CD14-positive monocyte (primary cell): Measurements from ENCODE around the gene SEC16A. TPM values are rescaled to one million over a fixed set of nuclear protein-coding genes. Genes with fewer than 3 reads are reported as not detected.

Experiments used
- DNase-seq, 3 donors: peaks; one replicate each; pipeline ENCODE4 v3.0.0-alpha.2; 2011 to 2022
- H2AFZ ChIP-seq: 2 replicates; pipeline ENCODE4 v1.6.0; 2012; ENCODE audit warnings: mild to moderate bottlenecking, low read depth, low read length, inconsistent platforms; ENCODE audit not compliant: insufficient read depth, poor library complexity, severe bottlenecking
- H3K27ac ChIP-seq, 2 donors: 1 replicate in 1 of 2; 2 replicates in 1 of 2; pipeline ENCODE4 v1.5.1; 2012 to 2013; ENCODE audit warnings: low read length in 2 of 2, control low read depth in 1 of 2, inconsistent platforms in 1 of 2, low read depth in 1 of 2, mild to moderate bottlenecking in 1 of 2
- H3K27me3 ChIP-seq, 2 donors: one replicate each; pipeline versions ENCODE4 v1.6.0 to v1.6.1; 2011 to 2013; ENCODE audit warnings: low read length in 2 of 2; ENCODE audit not compliant: control insufficient read depth in 2 of 2, insufficient read depth in 2 of 2
- H3K36me3 ChIP-seq, 2 donors: replicated peaks in 1 of 2; 1 replicate in 1 of 2; 2 replicates in 1 of 2; pipeline versions ENCODE4 v1.5.1 to v1.6.1; 2012 to 2013; ENCODE audit warnings: low read length in 2 of 2, control low read depth in 1 of 2, inconsistent platforms in 1 of 2, mild to moderate bottlenecking in 1 of 2; ENCODE audit not compliant: insufficient read depth in 2 of 2, control insufficient read depth in 1 of 2
- H3K4me1 ChIP-seq, 2 donors: 1 replicate in 1 of 2; 2 replicates in 1 of 2; pipeline versions ENCODE4 v1.5.1 to v1.6.1; 2012 to 2013; ENCODE audit warnings: low read length in 2 of 2, control low read depth in 1 of 2, inconsistent platforms in 1 of 2, mild to moderate bottlenecking in 1 of 2, moderate library complexity in 1 of 2; ENCODE audit not compliant: insufficient read depth in 2 of 2, control insufficient read depth in 1 of 2
- H3K4me2 ChIP-seq: replicated peaks from 2 replicates; pipeline ENCODE3; 2012; ENCODE audit warnings: low read length, moderate library complexity, mild to moderate bottlenecking; ENCODE audit not compliant: poor library complexity, severe bottlenecking; ENCODE audit errors: extremely low read depth
- H3K4me3 ChIP-seq, 3 experiments: fragments of 200-600 bp in 1 of 3; sonication (generic) in 1 of 3; replicated peaks in 1 of 3; 1 replicate in 2 of 3; 2 replicates in 1 of 3; pipeline ENCODE4 v1.5.1; 2011 to 2013; ENCODE audit warnings: low read length in 3 of 3, mild to moderate bottlenecking in 3 of 3, control low read depth in 2 of 3, low read depth in 2 of 3, inconsistent platforms in 1 of 3, moderate library complexity in 1 of 3
- H3K79me2 ChIP-seq: 2 replicates; pipeline ENCODE4 v1.6.0; 2012; ENCODE audit warnings: mild to moderate bottlenecking, control low read depth, inconsistent platforms, low read length, moderate library complexity; ENCODE audit not compliant: insufficient read depth
- H3K9ac ChIP-seq: 2 replicates; pipeline ENCODE4 v1.6.0; 2017; ENCODE audit warnings: low read length, mild to moderate bottlenecking; ENCODE audit not compliant: insufficient read depth, poor library complexity, severe bottlenecking
- H3K9me3 ChIP-seq, 2 donors: replicated peaks in 1 of 2; 1 replicate in 1 of 2; 2 replicates in 1 of 2; pipeline versions ENCODE4 v1.5.1 to v1.6.1; 2012 to 2013; ENCODE audit warnings: low read length in 2 of 2, control low read depth in 1 of 2; ENCODE audit not compliant: control insufficient read depth in 1 of 2, insufficient read depth in 1 of 2
- H4K20me1 ChIP-seq: 2 replicates; pipeline ENCODE4 v1.6.0; 2012; ENCODE audit warnings: mild to moderate bottlenecking, low read length, control low read depth, moderate library complexity; ENCODE audit not compliant: insufficient read depth
- H3K27ac Mint-ChIP-seq, 7 donors: one replicate each; pipeline ENCODE4 v1.8.0; 2020; ENCODE audit warnings: mild to moderate bottlenecking in 7 of 7, mixed read lengths in 7 of 7, moderate library complexity in 6 of 7, inconsistent platforms in 2 of 7
- H3K27me3 Mint-ChIP-seq, 3 donors: one replicate each; pipeline ENCODE4 v1.8.0; 2021 to 2022; ENCODE audit warnings: low read depth in 3 of 3, mild to moderate bottlenecking in 3 of 3, mixed read lengths in 3 of 3, moderate library complexity in 3 of 3, inconsistent platforms in 1 of 3
- H3K36me3 Mint-ChIP-seq, 2 donors: one replicate each; pipeline ENCODE4 v1.8.0; 2020; ENCODE audit warnings: mixed read lengths in 2 of 2, inconsistent platforms in 1 of 2, mild to moderate bottlenecking in 1 of 2
- H3K4me1 Mint-ChIP-seq: one replicate; pipeline ENCODE4 v1.8.0; 2020; ENCODE audit warnings: mild to moderate bottlenecking, mixed read lengths
- H3K4me3 Mint-ChIP-seq, 2 donors: one replicate each; pipeline ENCODE4 v1.8.0; 2020; ENCODE audit warnings: mild to moderate bottlenecking in 2 of 2, mixed read lengths in 2 of 2, moderate library complexity in 1 of 2
- H3K9me3 Mint-ChIP-seq, 7 donors: one replicate each; pipeline ENCODE4 v1.8.0; 2020 to 2022; ENCODE audit warnings: mixed read lengths in 7 of 7, mild to moderate bottlenecking in 6 of 7, moderate library complexity in 6 of 7, inconsistent platforms in 2 of 7
- CTCF ChIP-seq: fragments of 200-600 bp; IDR thresholded peaks from one replicate; pipeline ENCODE4 v1.8.0; 2022; ENCODE audit warnings: antibody characterized with exemption, mild to moderate bottlenecking
- WGBS: methylation state at CpG from one replicate; pipeline ENCODE4 v1.1.5; 2013; ENCODE audit warnings: missing lambda C conversion rate; ENCODE audit not compliant: insufficient coverage; 5-methylcytosine and 5-hydroxymethylcytosine counted together
- intact Hi-C, 2 donors: fragments of 100-400 bp; cut with micrococcal nuclease; formaldehyde crosslinking; loops; one replicate each; pipeline versions ENCODE4 v1.15.0 to v1.15.1; 2023
- polyA plus RNA-seq, 3 donors: library from polyadenylated mRNA; depleted of rRNA in 1 of 3; unstranded in 2 of 3; stranded (reverse) in 1 of 3; fragments of 300-500 nt in 2 of 3; fragments of >200 nt in 1 of 3; fragmentation: Illumina TruSeq in 2 of 3; gene quantifications; 1 replicate in 2 of 3; 2 replicates in 1 of 3; pipeline ENCODE4 v1.2.3, GENCODE V29; 2012 to 2021

SEC16A gene
- polyA plus RNA-seq, 3 donors = 11.1 to 36.8 (median 19.1) TPM

GRCh38 chr9:136401173-136401922 is 81.5 kb downstream of the SEC16A start:
- H3K79me2 ChIP-seq = peaks cover 15% of the 10 kb centered on the region
- no peak for DNase-seq
- H4K20me1 ChIP-seq = peaks cover 14% of the 10 kb centered on the region
- WGBS = 91% methylated on average over 16 of the region's 18 CpGs
- H3K36me3 ChIP-seq = peaks cover 39 to 48% of the 10 kb centered on the region in 2 donors
- peaks cover 19% of the 10 kb centered on the region for H3K4me1 Mint-ChIP-seq
- peaks cover 0 to 4% (median 4%) of the 10 kb centered on the region in 3 donors for H3K27me3 Mint-ChIP-seq
- no peaks in the 10 kb centered on the region for H3K27me3 ChIP-seq
- no peak overlapping the region for H3K4me2 ChIP-seq
- H3K4me3 Mint-ChIP-seq = no peak overlapping the region
- H3K27ac ChIP-seq = no peak overlapping the region
- H3K9me3 Mint-ChIP-seq = peaks cover 0 to 2% (median 0%) of the 10 kb centered on the region in 7 donors
- peaks cover 17 to 23% of the 10 kb centered on the region in 2 donors for H3K4me1 ChIP-seq
- H3K9ac ChIP-seq = no peak overlapping the region
- intact Hi-C loops = loop anchor here (2.0 to 5.0 kb wide), 3 partner anchors 29 to 63 kb away; partner anchors contain the start of genes CARD9 (in 1 of the 2) and DNLZ (in 1 of the 2)
- no peak for TF ChIP-seq CTCF
- H3K4me3 ChIP-seq = no peak overlapping the region
- H3K9me3 ChIP-seq = no peaks in the 10 kb centered on the region
- peak overlapping the region in 2 of 7 donors; percentile 5 to 78 for H3K27ac Mint-ChIP-seq
- no peak overlapping the region for H2AFZ ChIP-seq
- peaks cover 40 to 59% of the 10 kb centered on the region in 2 donors for H3K36me3 Mint-ChIP-seq

GRCh38 chr9:136400038-136400834 is 82.6 kb downstream of the SEC16A start, which contains the start of gene SNAPC4:
Gene SNAPC4, minus strand, starts transcription at chr9:136400170. Its CDS starts 1,742 bp downstream, at chr9:136398428.
- H3K4me1 Mint-ChIP-seq = peaks cover 19% of the 10 kb centered on the region
- H3K9me3 ChIP-seq = no peaks in the 10 kb centered on the region
- peaks cover 14% of the 10 kb centered on the region for H4K20me1 ChIP-seq
- H3K36me3 ChIP-seq = peaks cover 41 to 49% of the 10 kb centered on the region in 2 donors
- peaks cover 0 to 2% (median 0%) of the 10 kb centered on the region in 7 donors for H3K9me3 Mint-ChIP-seq
- peaks cover 17 to 23% of the 10 kb centered on the region in 2 donors for H3K4me1 ChIP-seq
- 10% methylated on average over 71 of the region's 71 CpGs for WGBS
- peak within 1 kb of the TSS; percentile 76 for H3K9ac ChIP-seq
- H3K79me2 ChIP-seq = peaks cover 15% of the 10 kb centered on the region
- peak within 1 kb of the TSS; percentile 82 for H2AFZ ChIP-seq
- DNase-seq = peak; percentile 79 to 89 (median 86)
- no peaks in the 10 kb centered on the region for H3K27me3 ChIP-seq
- peak within 1 kb of the TSS; percentile 85 for H3K4me2 ChIP-seq
- H3K4me3 Mint-ChIP-seq = peak within 1 kb of the TSS; percentile 83 to 88
- peaks cover 0 to 4% (median 4%) of the 10 kb centered on the region in 3 donors for H3K27me3 Mint-ChIP-seq
- peak; percentile 94 for TF ChIP-seq CTCF
- H3K27ac ChIP-seq = peak within 1 kb of the TSS in 1 of 2 donors; percentile 62
- intact Hi-C loops = loop anchor here (2.0 to 5.0 kb wide), 3 partner anchors 27 to 61 kb away; partner anchors contain the start of genes CARD9 (in 1 of the 2) and DNLZ (in 1 of the 2)
- H3K4me3 ChIP-seq = peak within 1 kb of the TSS; percentile 47 to 88 (median 77)
- H3K36me3 Mint-ChIP-seq = peaks cover 42 to 60% of the 10 kb centered on the region in 2 donors
- H3K27ac Mint-ChIP-seq = peak within 1 kb of the TSS in 5 of 7 donors; percentile 30 to 52 (median 44)
